Thoracic aorta (tissue), 2 donors: ENCODE results near the gene PLA2G4A. TPM values are rescaled to one million over a fixed set of nuclear protein-coding genes. Genes with fewer than 3 reads are reported as not detected.

Source experiments
- ATAC-seq: fragments of 150-250 bp; one replicate; pipeline ENCODE4 v1.8.0; 2017; ENCODE audit warnings: low read depth; ENCODE audit not compliant: insufficient number of reproducible peaks, low FRiP score
- DNase-seq: peaks from one replicate; pipeline ENCODE4 v3.0.0-alpha.2; 2020; ENCODE audit warnings: low spot score
- H3K27ac ChIP-seq, 2 donors: fragments of 200-600 bp; sonication (generic); 1 replicate in 1 of 2; 2 replicates in 1 of 2; pipeline ENCODE4 v1.5.1; 2016; ENCODE audit warnings: mild to moderate bottlenecking in 2 of 2, moderate library complexity in 2 of 2
- H3K27me3 ChIP-seq: fragments of 200-600 bp; sonication (generic); replicated peaks from 2 replicates; pipeline ENCODE4 v1.6.0; 2016; ENCODE audit warnings: mild to moderate bottlenecking; ENCODE audit not compliant: insufficient read depth
- H3K36me3 ChIP-seq: fragments of 200-600 bp; sonication (generic); one replicate; pipeline ENCODE4 v1.5.1; 2016
- H3K4me1 ChIP-seq, 2 donors: fragments of 200-600 bp; sonication (generic); 1 replicate in 1 of 2; 2 replicates in 1 of 2; pipeline versions ENCODE4 v1.5.1 to v1.6.0; 2016; ENCODE audit warnings: low read depth in 2 of 2, mild to moderate bottlenecking in 1 of 2; ENCODE audit not compliant: control insufficient read depth in 1 of 2
- H3K4me3 ChIP-seq: fragments of 200-600 bp; sonication (generic); 2 replicates; pipeline ENCODE4 v1.5.1; 2016; ENCODE audit warnings: mild to moderate bottlenecking
- H3K9me3 ChIP-seq: fragments of 200-600 bp; sonication (generic); 2 replicates; pipeline ENCODE4 v1.5.1; 2016
- total RNA-seq, 2 donors: library from RNA; depleted of rRNA; stranded (reverse); fragments of >200 nt; gene quantifications; one replicate each; pipeline versions ENCODE4 v1.1.0 to v1.2.3, GENCODE V29; 2016
- TF ChIP-seq, protein P1 (sequence below): fragments of 200-600 bp; sonication (generic); IDR thresholded peaks from one replicate; pipeline ENCODE4 v1.5.1; 2019; ENCODE audit warnings: antibody characterized with exemption

PLA2G4A gene
- total RNA-seq, 2 donors from 2014 or later: 5.2 to 8.8 TPM

DNA sequence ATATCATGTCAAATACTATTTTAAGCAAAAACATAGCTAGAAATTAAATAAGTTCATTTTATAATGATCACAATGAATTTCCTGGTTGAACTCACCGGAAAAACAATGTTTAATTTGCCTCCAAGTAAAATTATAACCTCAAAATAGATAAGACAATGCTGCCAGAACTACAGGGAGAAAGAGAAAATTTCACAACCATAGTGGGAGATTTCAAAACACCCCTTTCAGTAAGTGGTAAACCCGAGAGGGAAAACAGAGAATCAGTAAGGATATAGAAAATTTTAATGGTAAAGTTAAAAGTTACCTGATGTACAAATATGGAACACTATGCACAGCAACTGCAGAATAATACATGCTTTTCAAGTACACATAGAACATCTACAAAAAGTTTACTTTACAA, 43.2 kb upstream of the PLA2G4A start:
- Histone ChIP-seq H3K9me3 (no peaks in the 10 kb centered on the region), H3K4me3 (no peak overlapping the region), H3K4me1 (peaks cover 0 to 9% of the 10 kb centered on the region in 2 donors), H3K27ac (no peak overlapping the region), H3K36me3 (no peaks in the 10 kb centered on the region), H3K27me3 (no peaks in the 10 kb centered on the region)
- no peak for ATAC-seq
- TF ChIP-seq, protein P1, sequence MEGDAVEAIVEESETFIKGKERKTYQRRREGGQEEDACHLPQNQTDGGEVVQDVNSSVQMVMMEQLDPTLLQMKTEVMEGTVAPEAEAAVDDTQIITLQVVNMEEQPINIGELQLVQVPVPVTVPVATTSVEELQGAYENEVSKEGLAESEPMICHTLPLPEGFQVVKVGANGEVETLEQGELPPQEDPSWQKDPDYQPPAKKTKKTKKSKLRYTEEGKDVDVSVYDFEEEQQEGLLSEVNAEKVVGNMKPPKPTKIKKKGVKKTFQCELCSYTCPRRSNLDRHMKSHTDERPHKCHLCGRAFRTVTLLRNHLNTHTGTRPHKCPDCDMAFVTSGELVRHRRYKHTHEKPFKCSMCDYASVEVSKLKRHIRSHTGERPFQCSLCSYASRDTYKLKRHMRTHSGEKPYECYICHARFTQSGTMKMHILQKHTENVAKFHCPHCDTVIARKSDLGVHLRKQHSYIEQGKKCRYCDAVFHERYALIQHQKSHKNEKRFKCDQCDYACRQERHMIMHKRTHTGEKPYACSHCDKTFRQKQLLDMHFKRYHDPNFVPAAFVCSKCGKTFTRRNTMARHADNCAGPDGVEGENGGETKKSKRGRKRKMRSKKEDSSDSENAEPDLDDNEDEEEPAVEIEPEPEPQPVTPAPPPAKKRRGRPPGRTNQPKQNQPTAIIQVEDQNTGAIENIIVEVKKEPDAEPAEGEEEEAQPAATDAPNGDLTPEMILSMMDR: no peak
- no peak for DNase-seq

DNA sequence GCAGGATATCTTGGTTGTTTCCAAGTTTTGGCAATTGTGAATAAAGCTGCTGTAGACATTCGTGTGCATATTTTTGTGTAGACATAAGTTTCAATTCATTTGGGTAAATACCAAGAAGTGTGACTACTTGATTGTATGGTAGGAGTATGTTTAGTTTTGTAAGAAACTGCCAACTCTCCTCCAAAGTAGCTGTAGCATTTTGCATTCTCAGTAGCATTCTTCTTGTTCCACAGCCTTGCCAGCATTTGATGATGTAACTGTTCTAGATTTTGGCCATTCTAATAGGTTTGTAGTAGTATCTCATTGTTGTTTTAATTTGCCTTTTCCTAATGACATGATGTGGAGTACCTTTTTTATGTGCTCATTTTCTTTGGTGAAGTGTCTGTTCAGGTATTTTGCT, 38.6 kb upstream of the PLA2G4A start:
- ATAC-seq: no peak

DNA sequence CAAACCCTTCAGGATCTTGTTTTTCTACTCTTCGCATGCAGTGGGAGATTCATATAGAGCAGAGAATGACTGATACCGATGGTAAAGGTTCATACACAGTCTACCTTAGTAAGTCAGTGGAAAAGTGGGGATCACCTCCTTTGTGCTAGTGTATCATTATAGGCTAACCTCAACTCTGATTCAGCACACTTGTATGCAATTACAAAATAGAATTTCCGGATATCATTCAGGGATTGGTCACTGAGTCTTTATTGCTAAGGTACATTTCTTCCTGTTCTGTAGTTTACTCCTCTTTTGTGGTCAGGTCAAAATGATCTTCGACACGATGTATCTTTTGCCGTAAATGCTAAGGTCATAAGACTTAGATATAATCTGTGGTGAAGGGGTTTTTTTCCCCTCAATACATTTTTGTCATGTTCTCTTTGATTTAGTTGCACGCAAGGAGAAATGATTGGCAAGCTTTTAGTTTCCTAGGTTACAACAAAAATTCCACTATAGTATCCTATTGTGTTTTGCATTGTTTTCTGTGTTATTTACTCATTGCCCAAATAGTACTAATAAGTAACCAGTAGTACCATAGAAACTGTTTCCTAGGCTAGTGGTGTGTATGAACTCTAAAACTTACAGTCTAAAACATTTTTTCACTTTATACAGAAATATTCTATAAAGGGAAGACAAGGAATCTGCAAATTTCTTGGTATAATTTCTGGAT, 35.7 kb upstream of the PLA2G4A start:
- Histone ChIP-seq H3K36me3 (no peaks in the 10 kb centered on the region), H3K9me3 (no peaks in the 10 kb centered on the region), H3K27ac (no peak overlapping the region), H3K4me1 (no peaks in the 10 kb centered on the region), H3K4me3 (no peak overlapping the region), H3K27me3 (no peaks in the 10 kb centered on the region)
- DNase-seq: no peak
- ATAC-seq: no peak
- TF ChIP-seq, protein P1: no peak

More for the DNA sequence above, 38.6 kb upstream of the PLA2G4A start:
- no peaks in the 10 kb centered on the region for H3K4me1 ChIP-seq
- TF ChIP-seq, protein P1: no peak
- no peaks in the 10 kb centered on the region for H3K27me3 ChIP-seq
- no peaks in the 10 kb centered on the region for H3K9me3 ChIP-seq
- no peak overlapping the region for H3K27ac ChIP-seq
- no peak for DNase-seq
- no peaks in the 10 kb centered on the region for H3K36me3 ChIP-seq
- H3K4me3 ChIP-seq: no peak overlapping the region

DNA sequence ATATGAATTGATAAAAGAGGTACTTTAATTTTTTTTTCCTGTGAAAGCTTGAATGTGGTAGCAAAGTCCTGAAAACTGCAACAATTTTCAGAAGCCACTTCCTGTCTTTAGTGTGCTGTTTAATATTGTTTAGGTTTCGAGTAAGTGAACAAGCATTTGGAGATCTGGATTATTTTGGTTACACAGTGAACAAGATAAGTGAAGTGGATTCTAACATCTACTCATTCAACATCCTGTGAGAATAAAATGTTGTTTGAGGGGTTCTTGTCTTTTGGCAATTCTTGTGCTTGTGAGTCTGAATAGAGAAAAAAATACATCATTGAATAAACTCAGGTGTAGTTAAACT, 35.2 kb upstream of the PLA2G4A start:
- Histone ChIP-seq H3K36me3 (no peaks in the 10 kb centered on the region), H3K27me3 (no peaks in the 10 kb centered on the region), H3K27ac (no peak overlapping the region), H3K4me1 (no peaks in the 10 kb centered on the region), H3K9me3 (no peaks in the 10 kb centered on the region), H3K4me3 (no peak overlapping the region)
- ATAC-seq: no peak
- TF ChIP-seq, protein P1: no peak
- DNase-seq: no peak

DNA sequence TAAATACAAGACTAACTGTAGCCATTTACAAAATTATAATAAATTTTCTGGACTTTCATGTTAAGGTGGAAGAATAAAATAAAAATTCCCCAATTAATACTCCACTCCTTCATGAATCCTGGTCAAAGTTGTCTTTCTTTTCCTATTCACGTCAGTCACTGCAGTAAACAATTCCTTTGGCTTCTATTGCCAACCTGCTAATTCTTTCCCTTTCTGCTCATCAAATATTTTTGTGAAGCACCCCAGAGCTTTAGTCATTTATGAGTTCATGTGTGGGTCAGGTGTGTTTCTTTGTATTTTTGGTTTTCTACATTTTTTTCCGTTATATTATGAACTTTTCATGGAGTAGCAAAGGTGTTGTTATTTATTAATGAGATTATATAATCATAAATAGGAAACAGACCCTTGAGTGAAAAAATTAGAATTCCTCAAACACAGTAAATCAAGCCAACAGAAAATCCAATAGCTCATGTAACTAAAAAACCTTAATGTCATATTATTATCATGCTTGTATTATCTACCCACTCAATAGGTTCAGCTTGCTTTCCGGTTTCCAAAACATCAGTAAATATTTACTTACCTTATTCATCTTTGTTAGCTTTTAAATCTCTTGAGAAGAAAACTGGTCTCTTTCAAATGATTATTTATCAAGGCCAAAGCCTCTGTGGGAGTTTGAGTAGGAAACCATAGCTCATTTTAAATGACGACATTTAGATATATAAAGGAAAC, 29.6 kb upstream of the PLA2G4A start:
- TF ChIP-seq, protein P1: no peak

More for the DNA sequence above, 29.6 kb upstream of the PLA2G4A start:
- Histone ChIP-seq H3K36me3 (no peaks in the 10 kb centered on the region), H3K27ac (no peak overlapping the region), H3K9me3 (no peaks in the 10 kb centered on the region), H3K4me1 (no peaks in the 10 kb centered on the region), H3K27me3 (no peaks in the 10 kb centered on the region), H3K4me3 (no peak overlapping the region)
- ATAC-seq: no peak
- no peak for DNase-seq
